Astrocyte (in vitro differentiated cells and primary cell): ENCODE results near the gene BPNT1. TPM values are rescaled to one million over a fixed set of nuclear protein-coding genes. Genes with fewer than 3 reads are reported as not detected.
A peak's percentile ranks its signal among the peaks of the same experiment; 100 is the strongest.
"Not testable (repeated sequence)": the region's sequence is repeated elsewhere in the genome, so short reads cannot be mapped to it uniquely, and the experiment has no call there.

Experiments used
- DNase-seq: peaks from one replicate; pipeline ENCODE4 v3.0.0-alpha.2; 2010; ENCODE audit warnings: low read depth
- FAIRE-seq: peaks from 2 replicates; lab custom pipeline; 2011; peaks lifted over from hg19 to GRCh38; lab: Jason Lieb, UNC
- H2AFZ ChIP-seq: 2 replicates; pipeline ENCODE4 v1.6.0; 2012; ENCODE audit warnings: low read depth, low read length, inconsistent platforms
- H3K27ac ChIP-seq: 2 replicates; pipeline ENCODE4 v1.5.1; 2011; ENCODE audit warnings: low read depth, low read length, inconsistent platforms
- H3K27me3 ChIP-seq: 2 replicates; pipeline ENCODE4 v1.6.0; 2011; ENCODE audit warnings: low read length, inconsistent platforms; ENCODE audit not compliant: insufficient read depth
- H3K36me3 ChIP-seq: 2 replicates; pipeline ENCODE4 v1.5.1; 2011; ENCODE audit warnings: low read length, inconsistent platforms; ENCODE audit not compliant: insufficient read depth
- H3K4me1 ChIP-seq: 2 replicates; pipeline ENCODE4 v1.5.1; 2011; ENCODE audit warnings: low read length, inconsistent platforms; ENCODE audit not compliant: insufficient read depth
- H3K4me2 ChIP-seq: 2 replicates; pipeline ENCODE4 v1.6.0; 2012; ENCODE audit warnings: low read length, inconsistent platforms
- H3K4me3 ChIP-seq: 2 replicates; pipeline ENCODE4 v1.5.1; 2011; ENCODE audit warnings: low read depth, mild to moderate bottlenecking, low read length, inconsistent platforms; ENCODE audit not compliant: insufficient read depth
- H3K79me2 ChIP-seq: 2 replicates; pipeline ENCODE4 v1.6.0; 2012; ENCODE audit warnings: mild to moderate bottlenecking, low read length, inconsistent platforms; ENCODE audit not compliant: insufficient read depth
- H3K9ac ChIP-seq: 2 replicates; pipeline ENCODE4 v1.6.0; 2012; ENCODE audit warnings: mild to moderate bottlenecking, low read length, inconsistent platforms
- H3K9me3 ChIP-seq: 2 replicates; pipeline ENCODE4 v1.5.1; 2012; ENCODE audit warnings: low read depth, mild to moderate bottlenecking, low read length, inconsistent platforms; ENCODE audit not compliant: insufficient read depth
- H4K20me1 ChIP-seq: 2 replicates; pipeline ENCODE4 v1.6.0; 2012; ENCODE audit warnings: low read length, inconsistent platforms; ENCODE audit not compliant: insufficient read depth
- H3K27ac Mint-ChIP-seq: one replicate; pipeline ENCODE4 v1.8.0; 2021; ENCODE audit warnings: mild to moderate bottlenecking, mixed read lengths; ENCODE audit not compliant: unreplicated experiment
- H3K27me3 Mint-ChIP-seq: one replicate; pipeline ENCODE4 v1.8.0; 2021; ENCODE audit warnings: low read depth, mixed read lengths; ENCODE audit not compliant: unreplicated experiment
- H3K36me3 Mint-ChIP-seq: one replicate; pipeline ENCODE4 v1.8.0; 2021; ENCODE audit warnings: low read depth, mixed read lengths; ENCODE audit not compliant: unreplicated experiment
- H3K4me1 Mint-ChIP-seq: one replicate; pipeline ENCODE4 v1.8.0; 2021; ENCODE audit warnings: low read depth, mixed read lengths; ENCODE audit not compliant: unreplicated experiment
- H3K4me3 Mint-ChIP-seq: one replicate; pipeline ENCODE4 v1.8.0; 2021; ENCODE audit warnings: mild to moderate bottlenecking, moderate library complexity, mixed read lengths; ENCODE audit not compliant: unreplicated experiment
- H3K9me3 Mint-ChIP-seq: one replicate; pipeline ENCODE4 v1.8.0; 2021; ENCODE audit warnings: mild to moderate bottlenecking, mixed read lengths; ENCODE audit not compliant: unreplicated experiment
- EZH2 ChIP-seq: IDR thresholded peaks from 2 replicates; pipeline ENCODE4 v1.6.1; 2012; ENCODE audit warnings: mild to moderate bottlenecking, low read length, inconsistent platforms; ENCODE audit not compliant: insufficient read depth
- total RNA-seq: library from RNA; stranded (reverse); gene quantifications from 2 replicates; pipeline ENCODE4 v1.2.1, GENCODE V29; 2021
- TF ChIP-seq, protein P1 (sequence below): IDR thresholded peaks from 2 replicates; pipeline ENCODE4 v1.5.1; 2011; ENCODE audit warnings: low read depth, mild to moderate bottlenecking, inconsistent platforms, low read length, moderate library complexity; ENCODE audit not compliant: insufficient read depth

The BPNT1 gene
- total RNA-seq, 1 donor from 2014 or later: 25.9 TPM

DNA sequence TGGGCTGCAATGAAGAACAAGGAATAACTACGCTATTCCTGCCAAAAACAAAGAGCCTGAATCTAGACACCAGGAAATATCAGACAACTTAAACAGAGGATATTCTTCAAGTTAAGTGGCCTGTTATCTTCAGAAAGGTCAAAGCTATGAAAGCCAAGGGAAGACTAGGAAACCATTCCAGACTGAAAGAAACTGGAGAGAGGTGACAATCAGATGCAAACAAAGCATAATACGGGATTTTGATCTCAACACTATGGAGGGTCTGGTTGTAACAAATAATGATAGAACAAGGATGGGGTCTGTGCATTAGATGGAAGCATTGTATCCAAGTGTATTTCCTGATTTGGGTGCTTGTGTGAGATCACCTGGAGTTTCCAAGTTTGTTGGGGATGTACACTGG, 45.9 kb downstream of the BPNT1 start:
- Mint-ChIP-seq H3K4me3 (peak overlapping the region; percentile 5), H3K36me3 (peaks cover 3% of the 10 kb centered on the region), H3K27ac (no peak overlapping the region), H3K27me3 (no peaks in the 10 kb centered on the region), H3K4me1 (peaks cover 6% of the 10 kb centered on the region), H3K9me3 (no peaks in the 10 kb centered on the region)
- FAIRE-seq (peak; percentile 37), DNase-seq (no peak)
- Histone ChIP-seq H2AFZ (no peak overlapping the region), H3K79me2 (peaks cover 61% of the 10 kb centered on the region), H3K4me2 (no peak overlapping the region), H3K4me3 (no peak overlapping the region), H3K27ac (no peak overlapping the region), H3K9ac (no peak overlapping the region), H3K36me3 (peaks cover 17% of the 10 kb centered on the region), H3K27me3 (no peaks in the 10 kb centered on the region), H3K9me3 (no peaks in the 10 kb centered on the region), H3K4me1 (peaks cover 11% of the 10 kb centered on the region), H4K20me1 (peaks cover 18% of the 10 kb centered on the region)
- no peak for TF ChIP-seq EZH2
- TF ChIP-seq, protein P1, sequence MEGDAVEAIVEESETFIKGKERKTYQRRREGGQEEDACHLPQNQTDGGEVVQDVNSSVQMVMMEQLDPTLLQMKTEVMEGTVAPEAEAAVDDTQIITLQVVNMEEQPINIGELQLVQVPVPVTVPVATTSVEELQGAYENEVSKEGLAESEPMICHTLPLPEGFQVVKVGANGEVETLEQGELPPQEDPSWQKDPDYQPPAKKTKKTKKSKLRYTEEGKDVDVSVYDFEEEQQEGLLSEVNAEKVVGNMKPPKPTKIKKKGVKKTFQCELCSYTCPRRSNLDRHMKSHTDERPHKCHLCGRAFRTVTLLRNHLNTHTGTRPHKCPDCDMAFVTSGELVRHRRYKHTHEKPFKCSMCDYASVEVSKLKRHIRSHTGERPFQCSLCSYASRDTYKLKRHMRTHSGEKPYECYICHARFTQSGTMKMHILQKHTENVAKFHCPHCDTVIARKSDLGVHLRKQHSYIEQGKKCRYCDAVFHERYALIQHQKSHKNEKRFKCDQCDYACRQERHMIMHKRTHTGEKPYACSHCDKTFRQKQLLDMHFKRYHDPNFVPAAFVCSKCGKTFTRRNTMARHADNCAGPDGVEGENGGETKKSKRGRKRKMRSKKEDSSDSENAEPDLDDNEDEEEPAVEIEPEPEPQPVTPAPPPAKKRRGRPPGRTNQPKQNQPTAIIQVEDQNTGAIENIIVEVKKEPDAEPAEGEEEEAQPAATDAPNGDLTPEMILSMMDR: no peak

DNA sequence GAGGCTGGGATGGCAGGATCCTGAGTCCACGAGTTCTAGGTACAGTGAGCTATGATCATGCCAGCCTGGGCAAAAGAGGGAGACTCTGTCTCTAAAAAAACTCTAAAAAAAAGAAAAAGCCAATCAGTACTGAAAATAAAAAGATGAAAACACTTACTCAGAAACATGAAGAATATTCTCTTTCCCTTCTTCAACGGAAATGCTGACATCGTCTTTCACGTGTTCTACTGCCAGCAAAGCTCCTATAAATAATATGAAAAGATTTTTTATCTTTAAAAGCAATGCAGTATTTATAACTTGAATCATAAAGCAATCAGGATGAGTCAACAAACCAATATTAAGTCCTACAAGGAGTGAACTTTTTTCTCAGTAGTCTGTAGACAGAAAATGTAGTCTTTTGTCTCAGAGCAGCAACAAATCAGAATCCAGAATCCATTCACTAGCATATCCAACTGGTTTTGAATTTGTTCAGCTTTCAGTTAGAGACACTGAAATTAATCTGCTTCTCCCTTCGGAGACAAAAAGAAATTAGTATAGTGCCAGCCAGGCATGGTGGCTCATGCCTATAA, 49.5 kb downstream of the BPNT1 start:
- no peak overlapping the region for H2AFZ ChIP-seq
- H3K79me2 ChIP-seq: peaks cover 79% of the 10 kb centered on the region
- no peak overlapping the region for H3K4me2 ChIP-seq
- Mint-ChIP-seq H3K27me3 (no peaks in the 10 kb centered on the region), H3K4me3 (no peak overlapping the region), H3K4me1 (peaks cover 6% of the 10 kb centered on the region), H3K27ac (no peak overlapping the region), H3K9me3 (no peaks in the 10 kb centered on the region), H3K36me3 (peaks cover 5% of the 10 kb centered on the region)
- no peak overlapping the region for H3K27ac ChIP-seq
- TF ChIP-seq, protein P1: no peak
- no peak for TF ChIP-seq EZH2
- H4K20me1 ChIP-seq: peaks cover 42% of the 10 kb centered on the region
- H3K4me3 ChIP-seq: no peak overlapping the region
- H3K4me1 ChIP-seq: peaks cover 7% of the 10 kb centered on the region
- no peak overlapping the region for H3K9ac ChIP-seq
- DNase-seq: no peak
- H3K36me3 ChIP-seq: peaks cover 21% of the 10 kb centered on the region
- no peaks in the 10 kb centered on the region for H3K9me3 ChIP-seq
- H3K27me3 ChIP-seq: no peaks in the 10 kb centered on the region
- FAIRE-seq: no peak

DNA sequence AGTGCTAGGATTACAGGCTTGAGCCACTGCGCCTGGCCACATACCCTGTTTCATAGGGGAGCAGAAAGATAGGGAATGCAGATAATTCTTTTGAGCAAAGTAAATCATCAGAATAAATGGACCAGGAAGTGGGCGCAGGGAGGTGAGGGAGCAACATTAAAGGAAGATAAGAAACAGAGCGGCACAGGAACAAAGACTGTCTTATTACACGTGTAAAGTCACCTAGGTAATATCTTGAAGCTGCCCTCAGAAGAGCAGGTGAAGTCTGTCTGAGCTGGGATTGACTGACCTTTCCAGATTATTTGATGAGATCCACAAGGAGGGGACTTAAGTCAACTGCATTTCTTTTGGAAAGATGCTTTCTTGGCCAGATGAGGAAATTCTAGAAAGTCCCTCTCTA, 50.9 kb downstream of the BPNT1 start:
- no peak overlapping the region for H3K4me3 ChIP-seq
- H4K20me1 ChIP-seq: peaks cover 44% of the 10 kb centered on the region
- H3K4me1 ChIP-seq: no peaks in the 10 kb centered on the region
- no peak overlapping the region for H3K9ac ChIP-seq
- peaks cover 20% of the 10 kb centered on the region for H3K36me3 ChIP-seq
- no peaks in the 10 kb centered on the region for H3K9me3 ChIP-seq
- Mint-ChIP-seq H3K4me1 (peaks cover 3% of the 10 kb centered on the region), H3K9me3 (no peaks in the 10 kb centered on the region), H3K27ac (no peak overlapping the region), H3K4me3 (no peak overlapping the region), H3K36me3 (peaks cover 5% of the 10 kb centered on the region), H3K27me3 (no peaks in the 10 kb centered on the region)
- DNase-seq: no peak
- no peaks in the 10 kb centered on the region for H3K27me3 ChIP-seq
- H3K4me2 ChIP-seq: no peak overlapping the region
- no peak overlapping the region for H3K27ac ChIP-seq
- H3K79me2 ChIP-seq: peaks cover 78% of the 10 kb centered on the region
- TF ChIP-seq EZH2: no peak
- TF ChIP-seq, protein P1: no peak
- H2AFZ ChIP-seq: no peak overlapping the region
- no peak for FAIRE-seq

DNA sequence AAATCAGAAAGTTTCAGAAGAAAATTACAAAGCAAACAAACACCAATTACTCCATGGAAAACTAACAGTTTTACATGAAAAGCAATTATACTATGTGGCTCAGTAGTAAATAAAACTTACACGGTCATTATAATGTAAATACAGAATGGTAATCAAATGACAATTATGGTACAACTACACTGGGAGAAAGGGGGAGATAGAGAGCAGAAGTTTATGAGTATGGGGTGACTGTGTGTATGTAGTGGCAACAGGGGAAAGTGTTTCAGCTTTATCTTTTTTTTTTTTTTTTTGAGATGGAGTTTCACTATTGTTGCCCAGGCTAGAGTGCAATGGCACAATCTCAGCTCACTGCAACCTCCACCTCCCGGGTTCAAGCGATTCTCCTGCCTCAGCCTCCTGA, 51.8 kb downstream of the BPNT1 start:
- H3K27me3 Mint-ChIP-seq, DNase-seq, H3K9me3 Mint-ChIP-seq, H2AFZ ChIP-seq, H3K27me3 ChIP-seq, H3K4me3 Mint-ChIP-seq, H3K4me1 Mint-ChIP-seq, H3K4me1 ChIP-seq, H3K9me3 ChIP-seq, H3K4me2 ChIP-seq, H3K4me3 ChIP-seq, H3K27ac ChIP-seq, FAIRE-seq, H3K27ac Mint-ChIP-seq, H3K9ac ChIP-seq, H3K36me3 Mint-ChIP-seq: not testable (repeated sequence)
- Histone ChIP-seq H3K79me2 (peaks cover 70% of the 10 kb centered on the region), H3K36me3 (peaks cover 19% of the 10 kb centered on the region), H4K20me1 (peaks cover 40% of the 10 kb centered on the region)
